Prostate gland (tissue), 2 donors: ENCODE data around the gene DSG2.

Experiments used
- POLR2AphosphoS5 ChIP-seq: sonication (generic); formaldehyde crosslinking; IDR thresholded peaks from one replicate; pipeline ENCODE4 v1.6.1; 2017; ENCODE audit warnings: antibody characterized with exemption
- TF ChIP-seq, protein P1 (sequence below), 4 experiments: fragments of 200-600 bp in 2 of 4; fragments of 450-650 bp in 2 of 4; sonication (generic) in 2 of 4; IDR thresholded peaks; 1 replicate in 3 of 4; 2 replicates in 1 of 4; pipeline ENCODE4 v1.5.1; 2016 to 2019; ENCODE audit warnings: antibody characterized with exemption in 4 of 4, mild to moderate bottlenecking in 2 of 4, moderate library complexity in 2 of 4

DNA sequence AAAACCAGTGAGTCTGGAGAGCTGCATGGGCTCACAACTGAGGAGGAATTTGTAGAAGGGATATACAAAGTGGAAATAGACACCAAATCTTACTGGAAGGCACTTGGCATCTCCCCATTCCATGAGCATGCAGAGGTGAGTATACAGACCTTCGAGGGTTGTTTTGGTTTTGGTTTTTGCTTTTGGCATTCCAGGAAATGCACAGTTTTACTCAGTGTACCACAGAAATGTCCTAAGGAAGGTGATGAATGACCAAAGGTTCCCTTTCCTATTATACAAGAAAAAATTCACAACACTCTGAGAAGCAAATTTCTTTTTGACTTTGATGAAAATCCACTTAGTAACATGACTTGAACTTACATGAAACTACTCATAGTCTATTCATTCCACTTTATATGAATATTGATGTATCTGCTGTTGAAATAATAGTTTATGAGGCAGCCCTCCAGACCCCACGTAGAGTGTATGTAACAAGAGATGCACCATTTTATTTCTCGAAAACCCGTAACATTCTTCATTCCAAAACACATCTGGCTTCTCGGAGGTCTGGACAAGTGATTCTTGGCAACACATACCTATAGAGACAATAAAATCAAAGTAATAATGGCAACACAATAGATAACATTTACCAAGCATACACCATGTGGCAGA, 97.3 kb downstream of the DSG2 start:
- TF ChIP-seq, protein P1, sequence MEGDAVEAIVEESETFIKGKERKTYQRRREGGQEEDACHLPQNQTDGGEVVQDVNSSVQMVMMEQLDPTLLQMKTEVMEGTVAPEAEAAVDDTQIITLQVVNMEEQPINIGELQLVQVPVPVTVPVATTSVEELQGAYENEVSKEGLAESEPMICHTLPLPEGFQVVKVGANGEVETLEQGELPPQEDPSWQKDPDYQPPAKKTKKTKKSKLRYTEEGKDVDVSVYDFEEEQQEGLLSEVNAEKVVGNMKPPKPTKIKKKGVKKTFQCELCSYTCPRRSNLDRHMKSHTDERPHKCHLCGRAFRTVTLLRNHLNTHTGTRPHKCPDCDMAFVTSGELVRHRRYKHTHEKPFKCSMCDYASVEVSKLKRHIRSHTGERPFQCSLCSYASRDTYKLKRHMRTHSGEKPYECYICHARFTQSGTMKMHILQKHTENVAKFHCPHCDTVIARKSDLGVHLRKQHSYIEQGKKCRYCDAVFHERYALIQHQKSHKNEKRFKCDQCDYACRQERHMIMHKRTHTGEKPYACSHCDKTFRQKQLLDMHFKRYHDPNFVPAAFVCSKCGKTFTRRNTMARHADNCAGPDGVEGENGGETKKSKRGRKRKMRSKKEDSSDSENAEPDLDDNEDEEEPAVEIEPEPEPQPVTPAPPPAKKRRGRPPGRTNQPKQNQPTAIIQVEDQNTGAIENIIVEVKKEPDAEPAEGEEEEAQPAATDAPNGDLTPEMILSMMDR (IDR thresholded peaks at IDR 0.05), result no peak
- TF ChIP-seq POLR2AphosphoS5, result no peak
